ENCODE results near the gene HBD. TPM values are rescaled to one million over a fixed set of nuclear protein-coding genes. Genes with fewer than 3 reads are reported as not detected.

Gene HBD
- total and polyA plus RNA-seq, 9 of the 15 experiments (the other 6 are each of a cell fraction or from before 2014, with no cell fraction given): 11.8 to 169 (median 36.0) TPM

DNA sequence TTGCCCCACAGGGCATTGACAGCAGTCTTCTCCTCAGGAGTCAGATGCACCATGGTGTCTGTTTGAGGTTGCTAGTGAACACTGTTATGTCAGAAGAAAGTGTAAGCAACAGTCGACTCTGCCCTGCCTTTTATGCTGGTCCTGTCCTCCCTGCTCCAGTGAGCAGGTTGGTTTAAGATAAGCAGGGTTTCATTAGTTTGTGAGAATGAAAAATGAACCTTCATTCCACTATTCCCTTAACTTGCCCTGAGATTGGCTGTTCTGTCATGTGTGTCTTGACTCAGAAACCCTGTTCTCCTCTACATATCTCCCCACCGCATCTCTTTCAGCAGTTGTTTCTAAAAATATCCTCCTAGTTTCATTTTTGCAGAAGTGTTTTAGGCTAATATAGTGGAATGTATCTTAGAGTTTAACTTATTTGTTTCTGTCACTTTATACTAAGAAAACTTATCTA lies at the start of gene HBD (continued):
- TF ChIP-seq ZNF407 (IDR thresholded peaks at IDR 0.05; ENCODE audit: low read depth): no peak
- TF ChIP-seq HCFC1 (IDR thresholded peaks at IDR 0.05; ENCODE audit: low read depth, low read length): no peak
- TF ChIP-seq ZNF311 (CRISPR knock-in tag; IDR thresholded peaks at IDR 0.05): no peak
- TF ChIP-seq ZNF586 (CRISPR knock-in tag; conservative IDR thresholded peaks at IDR 0.05): no peak
- TF ChIP-seq, protein P1, sequence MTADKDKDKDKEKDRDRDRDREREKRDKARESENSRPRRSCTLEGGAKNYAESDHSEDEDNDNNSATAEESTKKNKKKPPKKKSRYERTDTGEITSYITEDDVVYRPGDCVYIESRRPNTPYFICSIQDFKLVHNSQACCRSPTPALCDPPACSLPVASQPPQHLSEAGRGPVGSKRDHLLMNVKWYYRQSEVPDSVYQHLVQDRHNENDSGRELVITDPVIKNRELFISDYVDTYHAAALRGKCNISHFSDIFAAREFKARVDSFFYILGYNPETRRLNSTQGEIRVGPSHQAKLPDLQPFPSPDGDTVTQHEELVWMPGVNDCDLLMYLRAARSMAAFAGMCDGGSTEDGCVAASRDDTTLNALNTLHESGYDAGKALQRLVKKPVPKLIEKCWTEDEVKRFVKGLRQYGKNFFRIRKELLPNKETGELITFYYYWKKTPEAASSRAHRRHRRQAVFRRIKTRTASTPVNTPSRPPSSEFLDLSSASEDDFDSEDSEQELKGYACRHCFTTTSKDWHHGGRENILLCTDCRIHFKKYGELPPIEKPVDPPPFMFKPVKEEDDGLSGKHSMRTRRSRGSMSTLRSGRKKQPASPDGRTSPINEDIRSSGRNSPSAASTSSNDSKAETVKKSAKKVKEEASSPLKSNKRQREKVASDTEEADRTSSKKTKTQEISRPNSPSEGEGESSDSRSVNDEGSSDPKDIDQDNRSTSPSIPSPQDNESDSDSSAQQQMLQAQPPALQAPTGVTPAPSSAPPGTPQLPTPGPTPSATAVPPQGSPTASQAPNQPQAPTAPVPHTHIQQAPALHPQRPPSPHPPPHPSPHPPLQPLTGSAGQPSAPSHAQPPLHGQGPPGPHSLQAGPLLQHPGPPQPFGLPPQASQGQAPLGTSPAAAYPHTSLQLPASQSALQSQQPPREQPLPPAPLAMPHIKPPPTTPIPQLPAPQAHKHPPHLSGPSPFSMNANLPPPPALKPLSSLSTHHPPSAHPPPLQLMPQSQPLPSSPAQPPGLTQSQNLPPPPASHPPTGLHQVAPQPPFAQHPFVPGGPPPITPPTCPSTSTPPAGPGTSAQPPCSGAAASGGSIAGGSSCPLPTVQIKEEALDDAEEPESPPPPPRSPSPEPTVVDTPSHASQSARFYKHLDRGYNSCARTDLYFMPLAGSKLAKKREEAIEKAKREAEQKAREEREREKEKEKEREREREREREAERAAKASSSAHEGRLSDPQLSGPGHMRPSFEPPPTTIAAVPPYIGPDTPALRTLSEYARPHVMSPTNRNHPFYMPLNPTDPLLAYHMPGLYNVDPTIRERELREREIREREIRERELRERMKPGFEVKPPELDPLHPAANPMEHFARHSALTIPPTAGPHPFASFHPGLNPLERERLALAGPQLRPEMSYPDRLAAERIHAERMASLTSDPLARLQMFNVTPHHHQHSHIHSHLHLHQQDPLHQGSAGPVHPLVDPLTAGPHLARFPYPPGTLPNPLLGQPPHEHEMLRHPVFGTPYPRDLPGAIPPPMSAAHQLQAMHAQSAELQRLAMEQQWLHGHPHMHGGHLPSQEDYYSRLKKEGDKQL (CRISPR knock-in tag; IDR thresholded peaks at IDR 0.05; ENCODE audit: borderline replicate concordance): no peak
- no peak for TF ChIP-seq KAT2B (IDR thresholded peaks at IDR 0.05; ENCODE audit: low read depth, low read length)
- no peak for TF ChIP-seq ZNF511 (CRISPR knock-in tag; IDR thresholded peaks at IDR 0.05)
- no peak for TF ChIP-seq NFATC3 (IDR thresholded peaks at IDR 0.05)
- no peak for TF ChIP-seq ZNF431 (CRISPR knock-in tag; IDR thresholded peaks at IDR 0.05)
- no peak for TF ChIP-seq TRIM28 (IDR thresholded peaks at IDR 0.05)
- no peak for TF ChIP-seq BDP1 (IDR thresholded peaks at IDR 0.05; ENCODE audit: insufficient read depth, insufficient read length)
- TF ChIP-seq ZNF644 (tag; IDR thresholded peaks at IDR 0.05; ENCODE audit: low read depth): no peak

All from K562 (cell line).